ENCODE results near the gene PHLDA2.

PHLDA2 gene

GRCh38 chr11:2899080-2899783, 30.0 kb downstream of the PHLDA2 start:
- peaks cover 20% of the 10 kb centered on the region for H3K4me1 ChIP-seq (ENCODE audit: low read length)
- no peak overlapping the region for H3K4me3 ChIP-seq (ENCODE audit: low read length)
- no peaks in the 10 kb centered on the region for H3K79me2 ChIP-seq (ENCODE audit: low read length)
- H3K27me3 ChIP-seq (replicated peaks; ENCODE audit: insufficient read depth, low read length) = no peaks in the 10 kb centered on the region
- H3K4me2 ChIP-seq (ENCODE audit: low read depth, low read length) = no peak overlapping the region; the same call in 1 of the 2 replicates
- no peaks in the 10 kb centered on the region for H3K9me2 ChIP-seq (replicated peaks; ENCODE audit: insufficient read depth, low read length)
- H3F3A ChIP-seq (ENCODE audit: insufficient read depth, low read length) = 0 out of 2 replicates have a peak, but pooled peaks cover 2% of the 10 kb centered on the region
- no peak for DNase-seq
- peak overlapping the region; percentile 47; the same call in 1 of the 2 replicates for H2AFZ ChIP-seq (ENCODE audit: low read length)
- no peaks in the 10 kb centered on the region for H3K9me3 ChIP-seq (replicated peaks; ENCODE audit: insufficient read depth, low read length)
- peak overlapping the region; percentile 33; the same call in 1 of the 2 replicates for H3K27ac ChIP-seq (ENCODE audit: low read length)
- H3K36me3 ChIP-seq (replicated peaks; ENCODE audit: insufficient read depth, low read length) = no peaks in the 10 kb centered on the region
- TF ChIP-seq EZH2phosphoT487 (IDR thresholded peaks at IDR 0.05; ENCODE audit: low read length) (no peak), EZH2 (optimal IDR thresholded peaks at IDR 0.05; ENCODE audit: low read depth, low read length) (no peak), CTCF (IDR thresholded peaks at IDR 0.05; ENCODE audit: low read length) (no peak)
- no peaks in the 10 kb centered on the region for H4K20me1 ChIP-seq (ENCODE audit: insufficient read depth, low read length)
- no peak overlapping the region for H3K9ac ChIP-seq (ENCODE audit: low read length)

GRCh38 chr11:2898366-2899079, 30.7 kb downstream of the PHLDA2 start:
- TF ChIP-seq EZH2 (optimal IDR thresholded peaks at IDR 0.05; ENCODE audit: low read depth, low read length) (no peak), EZH2phosphoT487 (IDR thresholded peaks at IDR 0.05; ENCODE audit: low read length) (no peak), CTCF (IDR thresholded peaks at IDR 0.05; ENCODE audit: low read length) (no peak)
- Histone ChIP-seq H3K79me2 (ENCODE audit: low read length) (no peaks in the 10 kb centered on the region), H3K4me1 (ENCODE audit: low read length) (peaks cover 20% of the 10 kb centered on the region), H3K9ac (ENCODE audit: low read length) (peak overlapping the region; percentile 11; the same call in 1 of the 2 replicates), H3K4me3 (ENCODE audit: low read length) (no peak overlapping the region), H3F3A (ENCODE audit: insufficient read depth, low read length) (0 out of 2 replicates have a peak, but pooled peaks cover 2% of the 10 kb centered on the region), H3K4me2 (ENCODE audit: low read depth, low read length) (peak overlapping the region; percentile 33; the same call in 1 of the 2 replicates), H4K20me1 (ENCODE audit: insufficient read depth, low read length) (no peaks in the 10 kb centered on the region), H3K27me3 (replicated peaks; ENCODE audit: insufficient read depth, low read length) (no peaks in the 10 kb centered on the region), H3K9me2 (replicated peaks; ENCODE audit: insufficient read depth, low read length) (no peaks in the 10 kb centered on the region), H3K9me3 (replicated peaks; ENCODE audit: insufficient read depth, low read length) (no peaks in the 10 kb centered on the region), H3K36me3 (replicated peaks; ENCODE audit: insufficient read depth, low read length) (no peaks in the 10 kb centered on the region), H2AFZ (ENCODE audit: low read length) (peak overlapping the region; percentile 47; the same call in 1 of the 2 replicates), H3K27ac (ENCODE audit: low read length) (peak overlapping the region; percentile 33; the same call in 1 of the 2 replicates)
- DNase-seq = peak; percentile 58

- Histone ChIP-seq H3K9ac (ENCODE audit: low read length) (no peak overlapping the region), H3K4me3 (ENCODE audit: low read length) (no peak overlapping the region), H3K9me3 (replicated peaks; ENCODE audit: insufficient read depth, low read length) (no peaks in the 10 kb centered on the region), H4K20me1 (ENCODE audit: insufficient read depth, low read length) (no peaks in the 10 kb centered on the region), H3F3A (ENCODE audit: insufficient read depth, low read length) (0 out of 2 replicates have a peak, but pooled peaks cover 2% of the 10 kb centered on the region), H3K4me1 (ENCODE audit: low read length) (peaks cover 14% of the 10 kb centered on the region), H3K27ac (ENCODE audit: low read length) (no peak overlapping the region), H3K27me3 (replicated peaks; ENCODE audit: insufficient read depth, low read length) (no peaks in the 10 kb centered on the region), H3K4me2 (ENCODE audit: low read depth, low read length) (no peak overlapping the region), H3K79me2 (ENCODE audit: low read length) (no peaks in the 10 kb centered on the region), H2AFZ (ENCODE audit: low read length) (no peak overlapping the region), H3K36me3 (replicated peaks; ENCODE audit: insufficient read depth, low read length) (no peaks in the 10 kb centered on the region), H3K9me2 (replicated peaks; ENCODE audit: insufficient read depth, low read length) (no peaks in the 10 kb centered on the region)
- TF ChIP-seq CTCF (IDR thresholded peaks at IDR 0.05; ENCODE audit: low read length) (no peak), EZH2 (optimal IDR thresholded peaks at IDR 0.05; ENCODE audit: low read depth, low read length) (no peak), EZH2phosphoT487 (IDR thresholded peaks at IDR 0.05; ENCODE audit: low read length) (no peak)
- no peak for DNase-seq
These were observed 32.2 kb downstream of the PHLDA2 start for GRCh38 chr11:2897048-2897447.

Data from MM.1S (cell line).